Tibial nerve (tissue), 3 donors: Measurements from ENCODE around the gene CD1E.

ENCODE experiments used
- CTCF ChIP-seq, 5 experiments: fragments of 200-600 bp in 3 of 5; fragments of 450-650 bp in 2 of 5; sonication (generic) in 3 of 5; IDR thresholded peaks; one replicate each; pipeline ENCODE4 v1.5.1; 2016 to 2019; ENCODE audit warnings: antibody characterized with exemption in 5 of 5, mild to moderate bottlenecking in 3 of 5, moderate library complexity in 2 of 5
- POLR2A ChIP-seq, 2 donors: fragments of 450-650 bp; IDR thresholded peaks; one replicate each; pipeline ENCODE4 v1.6.1; 2017; ENCODE audit warnings: antibody characterized with exemption in 2 of 2, mild to moderate bottlenecking in 2 of 2, moderate library complexity in 2 of 2

GRCh38 chr1:158331481-158332150 lies 22.1 kb upstream of the CD1E start, which contains the start of gene CD1B:
- TF ChIP-seq CTCF (IDR thresholded peaks at IDR 0.05) (no peak), POLR2A (IDR thresholded peaks at IDR 0.05) (no peak)
